Measurements from ENCODE around the gene CHRND. TPM values are rescaled to one million over a fixed set of nuclear protein-coding genes. Genes with fewer than 3 reads are reported as not detected.

CHRND gene
- total and polyA plus RNA-seq, 2 of the 8 experiments (the other 6 are each of a cell fraction or from before 2014, with no cell fraction given) = 0.24 TPM; not detected in 1

DNA sequence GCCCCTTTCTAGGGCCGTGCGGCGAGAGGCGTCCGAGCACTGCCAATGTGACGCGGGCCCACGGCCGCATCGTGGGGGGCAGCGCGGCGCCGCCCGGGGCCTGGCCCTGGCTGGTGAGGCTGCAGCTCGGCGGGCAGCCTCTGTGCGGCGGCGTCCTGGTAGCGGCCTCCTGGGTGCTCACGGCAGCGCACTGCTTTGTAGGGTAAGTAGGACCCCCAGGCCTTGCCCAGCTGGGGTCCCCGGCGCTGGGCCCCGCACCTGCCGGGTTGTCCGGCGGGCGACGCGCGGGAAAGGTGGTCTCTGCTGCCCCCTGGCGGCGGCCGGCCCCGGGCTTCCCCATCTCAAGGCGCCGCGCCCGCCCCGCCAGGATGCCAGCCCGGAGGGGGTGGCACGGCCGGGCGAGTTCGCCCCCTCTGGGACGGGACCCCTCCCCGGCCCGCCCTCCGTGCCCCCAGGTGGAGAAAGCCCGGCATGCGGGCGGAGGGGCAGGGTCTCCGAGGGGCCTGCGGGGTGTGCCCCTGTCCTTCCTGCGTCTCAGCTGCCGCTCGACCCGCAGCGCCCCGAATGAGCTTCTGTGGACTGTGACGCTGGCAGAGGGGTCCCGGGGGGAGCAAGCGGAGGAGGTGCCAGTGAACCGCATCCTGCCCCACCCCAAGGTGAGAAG lies 3.9 kb upstream of the CHRND start:
- H3K79me2 ChIP-seq (ENCODE audit: control insufficient read depth in 1 of 2, insufficient read depth in 2 of 2, low read length in 2 of 2) = no peaks in the 10 kb centered on the region
- H3K27me3 ChIP-seq (replicated peaks in 1 of 4; ENCODE audit: control insufficient read depth in 3 of 4, extremely low read depth in 1 of 4, insufficient read depth in 3 of 4, low read length in 3 of 4) = peaks cover 19 to 43% (median 37%) of the 10 kb centered on the region in 4 experiments
- FAIRE-seq (no peak), DNase-seq (ENCODE audit: low read depth in 1 of 2, low spot score in 2 of 2) (peak in 1 of 2 experiments; percentile 94)
- peak overlapping the region; percentile 23 to 83 for H3K4me2 ChIP-seq (ENCODE audit: insufficient read depth in 1 of 2, low read depth in 2 of 2, low read length in 2 of 2)
- no peak overlapping the region for H2AK5ac ChIP-seq (ENCODE audit: low read depth, low read length)
- H4K20me1 ChIP-seq (replicated peaks in 1 of 2; ENCODE audit: control insufficient read depth in 1 of 2, insufficient read depth in 2 of 2, low read length in 2 of 2) = peaks cover 3 to 4% of the 10 kb centered on the region in 2 experiments
- H3K9me3 ChIP-seq (ENCODE audit: insufficient read depth in 2 of 2, low read depth in 1 of 2, low read length in 1 of 2) = no peaks in the 10 kb centered on the region
- H2AFZ ChIP-seq (ENCODE audit: low read length) = no peak overlapping the region; the same call in 1 of the 2 replicates
- H3K79me1 ChIP-seq (ENCODE audit: low read depth, low read length) = no peaks in the 10 kb centered on the region
- peaks cover 10% of the 10 kb centered on the region; the same call in 1 of the 2 replicates for H3K23me2 ChIP-seq (ENCODE audit: low read depth, low read length)
- H2BK5ac ChIP-seq (ENCODE audit: low read depth, low read length) = no peak overlapping the region
- H2BK12ac ChIP-seq (ENCODE audit: low read depth, low read length) = 0 out of 2 replicates have a peak overlapping the region, but pooled peaks have one; percentile 87
- no peak overlapping the region for H4K5ac ChIP-seq (ENCODE audit: insufficient read length, low read depth, low read length)
- POLR2A ChIA-PET (ENCODE audit: partially characterized antibody) = interaction anchor here (1.0 to 1.5 kb wide), 4 partner anchors 32 to 72 kb away, joined by 3 to 4 read pairs (median 4); no protein-coding TSS in a partner anchor
- H3K4me3 ChIP-seq (ENCODE audit: extremely low read depth in 1 of 4, insufficient read depth in 2 of 4, low read depth in 3 of 4, low read length in 4 of 4) = peak overlapping the region in 3 of 4 experiments; percentile 23 to 55 (median 32); a peak in 6 of 8 replicates
- no peak overlapping the region for H3K9ac ChIP-seq (replicated peaks in 1 of 4; ENCODE audit: extremely low read depth in 1 of 4, low read depth in 3 of 4, low read length in 3 of 4)
- H2BK20ac ChIP-seq (ENCODE audit: low read length) = no peak overlapping the region
- CTCF ChIA-PET (ENCODE audit: partially characterized antibody) = interaction anchor here (0.6 to 10.6 kb wide), 42 partner anchors 14 to 929 kb away, joined by 3 to 176 read pairs (median 5); partner anchors contain the start of genes ALPI and CHRNG
- no peak overlapping the region for H3K18ac ChIP-seq (ENCODE audit: extremely low read depth, low read length)
- H3K4me1 ChIP-seq (replicated peaks in 1 of 4; ENCODE audit: control insufficient read depth in 3 of 4, insufficient read depth in 4 of 4, low read length in 3 of 4) = peaks cover 0 to 22% (median 9%) of the 10 kb centered on the region in 4 experiments; a peak in 6 of 7 replicates
- WGBS, 2 experiments (ENCODE audit: extremely low coverage in 1 of 2, insufficient coverage in 1 of 2, insufficient read length in 1 of 2, insufficient replicate concordance in 2 of 2, low coverage in 1 of 2, low lambda C conversion rate in 2 of 2, missing lambda C conversion rate in 1 of 2) = 32% methylated on average over 33 of the region's 66 CpGs; no CpG with 5 or more reads in 1 of the 2 experiments
- no peak overlapping the region for H3K14ac ChIP-seq (ENCODE audit: insufficient read length)
- no peak overlapping the region for H3K56ac ChIP-seq (replicated peaks; ENCODE audit: insufficient read length, low read depth, low read length)
- H3K36me3 ChIP-seq (ENCODE audit: control insufficient read depth in 2 of 4, insufficient read depth in 4 of 4, low read length in 3 of 4) = no peaks in the 10 kb centered on the region
- H4K8ac ChIP-seq (ENCODE audit: extremely low read depth, insufficient read depth, low read length) = peak overlapping the region; percentile 35; the same call in 1 of the 2 replicates
- no peak overlapping the region for H4K91ac ChIP-seq (replicated peaks; ENCODE audit: insufficient read length, low read length)
- no peak overlapping the region for H3K27ac ChIP-seq (ENCODE audit: low read depth, low read length)
- no peak overlapping the region for H2BK120ac ChIP-seq (replicated peaks; ENCODE audit: low read depth, low read length)
- H3K4ac ChIP-seq (replicated peaks; ENCODE audit: insufficient read length, low read depth, low read length) = peak overlapping the region; percentile 69
- H2BK15ac ChIP-seq (ENCODE audit: low read length) = peak overlapping the region; percentile 72; the same call in 1 of the 2 replicates
- H3K23ac ChIP-seq (ENCODE audit: insufficient read length) = no peak overlapping the region
- TF ChIP-seq CBX5 (IDR thresholded peaks at IDR 0.05; ENCODE audit: low read depth, low read length) (no peak), EGR1 (IDR thresholded peaks at IDR 0.05; ENCODE audit: borderline replicate concordance, low read depth, low read length) (no peak), RAD21 (IDR thresholded peaks at IDR 0.05 in 1 of 2, conservative IDR thresholded peaks at IDR 0.05 in 1 of 2; ENCODE audit: low read depth in 2 of 2, low read length in 2 of 2) (peak; percentile 79 to 90), GABPA (IDR thresholded peaks at IDR 0.05; ENCODE audit: borderline replicate concordance, insufficient read depth, low read length) (peak; percentile 21; the same call in 1 of the 2 replicates), CTBP2 (IDR thresholded peaks at IDR 0.05; ENCODE audit: borderline replicate concordance, insufficient read depth, insufficient read length, low read length) (no peak), CREB1 (IDR thresholded peaks at IDR 0.05) (no peak), TCF12 (IDR thresholded peaks at IDR 0.05; ENCODE audit: low read depth, low read length) (no peak)
- TF ChIP-seq, protein P1, sequence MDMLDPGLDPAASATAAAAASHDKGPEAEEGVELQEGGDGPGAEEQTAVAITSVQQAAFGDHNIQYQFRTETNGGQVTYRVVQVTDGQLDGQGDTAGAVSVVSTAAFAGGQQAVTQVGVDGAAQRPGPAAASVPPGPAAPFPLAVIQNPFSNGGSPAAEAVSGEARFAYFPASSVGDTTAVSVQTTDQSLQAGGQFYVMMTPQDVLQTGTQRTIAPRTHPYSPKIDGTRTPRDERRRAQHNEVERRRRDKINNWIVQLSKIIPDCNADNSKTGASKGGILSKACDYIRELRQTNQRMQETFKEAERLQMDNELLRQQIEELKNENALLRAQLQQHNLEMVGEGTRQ (IDR thresholded peaks at IDR 0.05; ENCODE audit: low read length) = no peak
